ENCODE results near the gene PHLPP1.

DNA sequence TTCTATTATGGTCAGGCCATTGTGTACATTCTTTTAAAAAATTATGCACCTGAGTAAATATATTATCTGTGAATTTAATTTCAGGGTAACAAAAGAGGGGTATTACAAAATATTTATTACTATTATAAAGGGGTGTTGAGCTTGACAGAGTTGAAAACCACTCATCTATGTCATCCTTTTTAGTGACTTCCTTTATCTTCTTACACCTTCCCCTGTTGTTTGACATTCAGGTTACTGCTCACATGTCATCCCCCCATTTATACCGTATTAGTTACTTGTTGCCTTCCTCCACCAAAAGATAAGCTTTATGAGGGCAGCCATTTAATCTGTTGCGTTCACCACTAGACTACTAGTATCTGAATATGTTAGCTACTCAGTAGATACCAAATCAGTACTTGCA, 313.0 kb downstream of the PHLPP1 start:
- TF ChIP-seq, protein P1, sequence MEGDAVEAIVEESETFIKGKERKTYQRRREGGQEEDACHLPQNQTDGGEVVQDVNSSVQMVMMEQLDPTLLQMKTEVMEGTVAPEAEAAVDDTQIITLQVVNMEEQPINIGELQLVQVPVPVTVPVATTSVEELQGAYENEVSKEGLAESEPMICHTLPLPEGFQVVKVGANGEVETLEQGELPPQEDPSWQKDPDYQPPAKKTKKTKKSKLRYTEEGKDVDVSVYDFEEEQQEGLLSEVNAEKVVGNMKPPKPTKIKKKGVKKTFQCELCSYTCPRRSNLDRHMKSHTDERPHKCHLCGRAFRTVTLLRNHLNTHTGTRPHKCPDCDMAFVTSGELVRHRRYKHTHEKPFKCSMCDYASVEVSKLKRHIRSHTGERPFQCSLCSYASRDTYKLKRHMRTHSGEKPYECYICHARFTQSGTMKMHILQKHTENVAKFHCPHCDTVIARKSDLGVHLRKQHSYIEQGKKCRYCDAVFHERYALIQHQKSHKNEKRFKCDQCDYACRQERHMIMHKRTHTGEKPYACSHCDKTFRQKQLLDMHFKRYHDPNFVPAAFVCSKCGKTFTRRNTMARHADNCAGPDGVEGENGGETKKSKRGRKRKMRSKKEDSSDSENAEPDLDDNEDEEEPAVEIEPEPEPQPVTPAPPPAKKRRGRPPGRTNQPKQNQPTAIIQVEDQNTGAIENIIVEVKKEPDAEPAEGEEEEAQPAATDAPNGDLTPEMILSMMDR (conservative IDR thresholded peaks at IDR 0.05; ENCODE audit: low read depth, low read length): no peak
- TF ChIP-seq POLR2A (IDR thresholded peaks at IDR 0.05; ENCODE audit: low read depth, low read length) (no peak), RAD21 (IDR thresholded peaks at IDR 0.05; ENCODE audit: low read length) (no peak), SMC3 (IDR thresholded peaks at IDR 0.05; ENCODE audit: low read depth, low read length) (no peak), RCOR1 (IDR thresholded peaks at IDR 0.05; ENCODE audit: insufficient replicate concordance, low read length) (no peak), MAFK (IDR thresholded peaks at IDR 0.05; ENCODE audit: low read depth, low read length) (no peak), MXI1 (IDR thresholded peaks at IDR 0.05; ENCODE audit: borderline replicate concordance, low read depth, low read length) (no peak), RFX5 (IDR thresholded peaks at IDR 0.05; ENCODE audit: low read depth, low read length) (no peak), NFE2L2 (IDR thresholded peaks at IDR 0.05; ENCODE audit: low read depth, low read length) (no peak)
- TF ChIP-seq, protein P2, sequence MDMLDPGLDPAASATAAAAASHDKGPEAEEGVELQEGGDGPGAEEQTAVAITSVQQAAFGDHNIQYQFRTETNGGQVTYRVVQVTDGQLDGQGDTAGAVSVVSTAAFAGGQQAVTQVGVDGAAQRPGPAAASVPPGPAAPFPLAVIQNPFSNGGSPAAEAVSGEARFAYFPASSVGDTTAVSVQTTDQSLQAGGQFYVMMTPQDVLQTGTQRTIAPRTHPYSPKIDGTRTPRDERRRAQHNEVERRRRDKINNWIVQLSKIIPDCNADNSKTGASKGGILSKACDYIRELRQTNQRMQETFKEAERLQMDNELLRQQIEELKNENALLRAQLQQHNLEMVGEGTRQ (IDR thresholded peaks at IDR 0.05; ENCODE audit: low read depth, low read length): no peak
- TF ChIP-seq, protein P3, sequence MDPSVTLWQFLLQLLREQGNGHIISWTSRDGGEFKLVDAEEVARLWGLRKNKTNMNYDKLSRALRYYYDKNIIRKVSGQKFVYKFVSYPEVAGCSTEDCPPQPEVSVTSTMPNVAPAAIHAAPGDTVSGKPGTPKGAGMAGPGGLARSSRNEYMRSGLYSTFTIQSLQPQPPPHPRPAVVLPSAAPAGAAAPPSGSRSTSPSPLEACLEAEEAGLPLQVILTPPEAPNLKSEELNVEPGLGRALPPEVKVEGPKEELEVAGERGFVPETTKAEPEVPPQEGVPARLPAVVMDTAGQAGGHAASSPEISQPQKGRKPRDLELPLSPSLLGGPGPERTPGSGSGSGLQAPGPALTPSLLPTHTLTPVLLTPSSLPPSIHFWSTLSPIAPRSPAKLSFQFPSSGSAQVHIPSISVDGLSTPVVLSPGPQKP (IDR thresholded peaks at IDR 0.05; ENCODE audit: borderline replicate concordance, low read depth, low read length): no peak

Measured in IMR-90 (cell line).